A549 treated with CORT108297 at 1 μM for 4 hours (cell line): Measurements from ENCODE around the gene SEC31B. TPM values are rescaled to one million over a fixed set of nuclear protein-coding genes. Genes with fewer than 3 reads are reported as not detected.

ENCODE experiments used
- total RNA-seq: library from RNA; stranded (reverse); fragments of 200-300 nt; extraction: Qiagen RNA extraction; gene quantifications from 5 replicates; pipeline ENCODE4 v1.2.3, GENCODE V29; 2022

SEC31B gene, protein sequence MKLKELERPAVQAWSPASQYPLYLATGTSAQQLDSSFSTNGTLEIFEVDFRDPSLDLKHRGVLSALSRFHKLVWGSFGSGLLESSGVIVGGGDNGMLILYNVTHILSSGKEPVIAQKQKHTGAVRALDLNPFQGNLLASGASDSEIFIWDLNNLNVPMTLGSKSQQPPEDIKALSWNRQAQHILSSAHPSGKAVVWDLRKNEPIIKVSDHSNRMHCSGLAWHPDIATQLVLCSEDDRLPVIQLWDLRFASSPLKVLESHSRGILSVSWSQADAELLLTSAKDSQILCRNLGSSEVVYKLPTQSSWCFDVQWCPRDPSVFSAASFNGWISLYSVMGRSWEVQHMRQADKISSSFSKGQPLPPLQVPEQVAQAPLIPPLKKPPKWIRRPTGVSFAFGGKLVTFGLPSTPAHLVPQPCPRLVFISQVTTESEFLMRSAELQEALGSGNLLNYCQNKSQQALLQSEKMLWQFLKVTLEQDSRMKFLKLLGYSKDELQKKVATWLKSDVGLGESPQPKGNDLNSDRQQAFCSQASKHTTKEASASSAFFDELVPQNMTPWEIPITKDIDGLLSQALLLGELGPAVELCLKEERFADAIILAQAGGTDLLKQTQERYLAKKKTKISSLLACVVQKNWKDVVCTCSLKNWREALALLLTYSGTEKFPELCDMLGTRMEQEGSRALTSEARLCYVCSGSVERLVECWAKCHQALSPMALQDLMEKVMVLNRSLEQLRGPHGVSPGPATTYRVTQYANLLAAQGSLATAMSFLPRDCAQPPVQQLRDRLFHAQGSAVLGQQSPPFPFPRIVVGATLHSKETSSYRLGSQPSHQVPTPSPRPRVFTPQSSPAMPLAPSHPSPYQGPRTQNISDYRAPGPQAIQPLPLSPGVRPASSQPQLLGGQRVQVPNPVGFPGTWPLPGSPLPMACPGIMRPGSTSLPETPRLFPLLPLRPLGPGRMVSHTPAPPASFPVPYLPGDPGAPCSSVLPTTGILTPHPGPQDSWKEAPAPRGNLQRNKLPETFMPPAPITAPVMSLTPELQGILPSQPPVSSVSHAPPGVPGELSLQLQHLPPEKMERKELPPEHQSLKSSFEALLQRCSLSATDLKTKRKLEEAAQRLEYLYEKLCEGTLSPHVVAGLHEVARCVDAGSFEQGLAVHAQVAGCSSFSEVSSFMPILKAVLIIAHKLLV
- 1.6 to 3.0 TPM (median 2.3 TPM) in 5 replicates for total RNA-seq

DNA sequence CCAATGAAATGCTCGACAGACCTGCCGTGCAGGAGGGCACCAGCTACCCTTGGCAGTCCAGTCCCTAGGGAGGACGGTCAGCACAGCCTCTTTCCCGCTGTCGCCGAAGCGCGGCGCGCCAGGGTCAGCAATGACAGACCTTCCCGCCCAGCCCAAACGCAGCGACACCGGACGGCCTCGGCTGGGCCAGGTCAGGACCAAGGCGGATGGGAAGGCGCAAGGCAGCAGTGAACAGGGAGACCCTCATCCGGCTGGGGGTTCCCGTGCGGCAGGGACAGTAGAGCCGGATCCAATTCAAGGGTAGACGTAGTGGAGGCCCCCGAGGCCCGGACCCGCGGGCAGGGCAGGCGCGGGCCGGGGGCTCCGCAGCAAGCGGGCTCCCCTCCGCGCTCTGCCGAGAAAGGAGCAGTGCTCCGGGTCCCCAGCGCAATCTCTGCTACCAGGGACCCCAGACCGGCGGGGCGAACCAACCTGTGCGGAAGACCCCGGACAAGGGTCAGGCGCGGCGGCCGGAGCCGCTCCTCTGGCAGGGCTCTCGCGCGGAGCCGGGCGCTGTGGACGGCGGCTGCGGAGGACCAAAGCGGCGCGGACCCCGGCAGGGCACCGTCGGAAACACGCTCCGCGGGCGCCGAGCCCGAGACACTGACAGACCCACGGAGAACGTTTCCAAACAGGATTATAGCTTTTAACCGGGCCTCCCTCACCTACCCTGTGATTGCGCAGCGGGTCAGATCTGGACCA is at the start of gene SEC31B:
Gene SEC31B, minus strand, starts transcription at position 551 of the 741 bp plus-strand sequence. CDS start 2,909 bp downstream, outside the sequence.

DNA sequence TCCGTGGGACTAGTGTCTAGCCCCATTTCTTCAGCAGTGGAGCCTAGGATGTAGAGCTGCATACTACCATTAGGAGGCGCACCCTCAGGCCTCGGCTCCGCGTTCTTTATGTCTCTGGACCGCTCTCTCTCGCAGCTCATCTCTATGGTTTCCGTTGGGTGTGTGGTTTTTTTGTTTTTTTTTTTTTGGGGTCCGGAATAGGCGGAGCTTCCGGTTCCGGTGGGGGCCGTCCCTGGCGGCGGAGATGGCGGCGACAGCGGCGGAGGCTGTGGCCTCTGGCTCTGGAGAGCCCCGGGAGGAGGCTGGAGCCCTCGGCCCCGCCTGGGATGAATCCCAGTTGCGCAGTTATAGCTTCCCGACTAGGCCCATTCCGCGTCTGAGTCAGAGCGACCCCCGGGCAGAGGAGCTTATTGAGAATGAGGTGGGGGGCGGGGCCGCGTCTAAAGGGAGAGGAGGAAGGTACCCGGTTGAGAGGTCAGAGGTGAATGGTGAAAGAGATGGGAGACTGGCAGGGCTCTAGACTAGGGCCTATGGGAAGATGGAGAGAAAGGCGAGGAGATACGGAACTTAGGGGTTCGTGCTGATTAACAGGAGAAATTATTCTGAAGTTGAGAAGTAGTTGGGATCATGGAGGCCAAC is 16.2 kb upstream of the SEC31B start, which contains the start of gene HIF1AN:
Gene HIF1AN, plus strand, starts transcription at position 229 of the 639 bp plus-strand sequence. Its CDS starts 16 bp downstream, at position 245.

DNA sequence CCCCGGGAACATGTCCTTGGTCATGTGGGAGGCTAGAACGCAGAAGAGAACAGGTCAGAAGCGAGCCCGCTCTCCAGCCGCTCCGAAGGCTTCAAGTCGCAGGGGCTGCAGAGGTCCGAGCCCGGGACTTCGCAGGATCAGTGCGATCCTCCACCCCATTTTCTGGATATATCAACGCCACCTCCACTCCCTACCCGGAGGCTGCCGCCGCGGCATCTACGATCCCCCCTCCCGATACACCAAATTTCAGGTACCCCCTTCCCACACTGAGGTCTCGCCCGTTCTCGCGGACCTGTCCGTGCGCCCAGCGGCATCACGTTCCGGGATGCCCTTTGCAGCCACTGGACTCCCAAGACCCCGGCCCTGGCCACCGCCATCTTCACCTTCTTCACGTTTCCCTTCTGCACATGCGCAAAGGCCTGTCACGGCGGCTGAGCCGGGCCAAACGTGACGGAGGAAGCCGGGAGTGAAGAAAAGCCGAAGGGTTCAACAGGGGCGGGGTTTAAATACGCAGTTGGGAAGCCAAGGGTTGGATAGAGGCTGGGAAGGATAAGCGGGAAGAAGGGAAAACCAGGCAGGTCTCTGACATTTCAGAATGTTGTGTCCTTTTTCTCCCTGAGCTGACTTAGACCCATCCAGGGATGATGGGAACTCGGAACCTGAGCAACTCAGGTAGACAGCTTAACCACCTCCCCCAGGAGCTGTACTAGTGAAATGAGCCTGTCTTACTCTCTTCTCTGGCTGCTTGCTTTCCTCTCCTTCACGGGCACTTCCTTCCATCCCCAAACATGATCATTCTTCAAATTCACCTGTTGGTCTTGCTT is 10.0 kb upstream of the SEC31B start, which contains the start of gene NDUFB8:
Gene NDUFB8, minus strand, starts transcription at position 397 of the 824 bp plus-strand sequence. Its CDS starts 20 bp downstream, at position 377.

DNA sequence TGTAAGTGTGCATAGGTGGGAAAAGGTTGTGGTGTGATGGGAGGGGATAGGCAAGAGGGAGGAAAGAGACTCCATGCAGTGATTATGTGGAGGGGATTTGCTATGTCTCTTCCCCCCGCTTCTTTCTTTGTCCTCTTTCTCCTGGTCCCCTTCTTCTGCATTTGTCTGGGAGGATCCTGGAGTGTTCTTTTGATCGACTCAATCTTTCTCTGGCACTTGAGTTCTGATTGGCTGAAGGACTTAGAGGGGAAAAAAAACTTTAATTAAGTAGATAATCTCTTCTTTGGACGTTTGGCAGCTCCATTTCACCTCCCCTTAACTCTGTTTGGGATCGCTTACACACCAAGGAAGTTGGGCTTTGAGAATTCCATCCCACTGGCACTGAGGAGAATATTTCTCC is 57.0 kb downstream of the SEC31B start, which contains the start of gene WNT8B:
Gene WNT8B, plus strand, starts transcription at position 301 of the 400 bp plus-strand sequence. CDS start 160 bp downstream, outside the sequence.

Other genes with a start within 250 kb of the SEC31B start
- 95.2 to 120 TPM (median 98.5 TPM) in 5 replicates for gene BLOC1S2, start 233.2 kb downstream of the SEC31B start, total RNA-seq
- gene PKD2L1, start 189.6 kb downstream of the SEC31B start, total RNA-seq, result 0.03 to 0.07 TPM (median 0.05 TPM) in 3 of 5 replicates, not detected in the others
- 136 to 190 TPM (median 165 TPM) in 5 replicates for gene SCD, start 172.6 kb downstream of the SEC31B start, total RNA-seq
- gene WNT8B, start 56.9 kb downstream of the SEC31B start, total RNA-seq, result 0.03 to 0.07 TPM (median 0.04 TPM) in 3 of 5 replicates, not detected in the others
- gene NDUFB8, start 10.0 kb upstream of the SEC31B start, total RNA-seq, result 275 to 300 TPM (median 284 TPM) in 5 replicates
- 12.7 to 19.7 TPM (median 17.0 TPM) in 5 replicates for gene HIF1AN, start 16.1 kb upstream of the SEC31B start, total RNA-seq
- 0.09 to 0.30 TPM (median 0.19 TPM) in 5 replicates for gene PAX2, start 225.7 kb upstream of the SEC31B start, total RNA-seq